Activated B cell treated with CpG ODN at 0.5 μM for 24 hours (primary cell): Measurements from ENCODE around the gene ANGEL1. TPM values are rescaled to one million over a fixed set of nuclear protein-coding genes. Genes with fewer than 3 reads are reported as not detected.

Experiments
- ATAC-seq: fragments of 200-7000 bp; cut with Tn5 transposase; one replicate; pipeline ENCODE4 v1.10.0; 2021; ENCODE audit warnings: low read depth, mild to moderate bottlenecking, moderate library complexity
- CTCF ChIA-PET: fragments of 350-600 bp; sonication (Branson Sonifier 250); formaldehyde crosslinking; loops from one replicate; lab custom pipeline; 2021; ENCODE audit warnings: antibody characterized with exemption; lab: Charles Lee
- POLR2A ChIA-PET: fragments of 350-600 bp; sonication (Branson Sonifier 250); formaldehyde crosslinking; loops from one replicate; lab custom pipeline; 2021; ENCODE audit warnings: antibody characterized with exemption; lab: Charles Lee
- DNase-seq: peaks from one replicate; pipeline ENCODE4 v3.0.0; 2022
- H3K27ac Mint-ChIP-seq: one replicate; pipeline ENCODE4 v1.8.0; 2020; ENCODE audit warnings: mixed read lengths
- H3K27me3 Mint-ChIP-seq: one replicate; pipeline ENCODE4 v1.8.0; 2021; ENCODE audit warnings: mixed read lengths
- H3K36me3 Mint-ChIP-seq: one replicate; pipeline ENCODE4 v1.8.0; 2021; ENCODE audit warnings: low read depth, mixed read lengths
- H3K4me1 Mint-ChIP-seq: one replicate; pipeline ENCODE4 v1.8.0; 2021; ENCODE audit warnings: mixed read lengths
- H3K4me3 Mint-ChIP-seq: one replicate; pipeline ENCODE4 v1.8.0; 2020; ENCODE audit warnings: mild to moderate bottlenecking, mixed read lengths
- H3K9me3 Mint-ChIP-seq: one replicate; pipeline ENCODE4 v1.8.0; 2020; ENCODE audit warnings: mixed read lengths
- CTCF ChIP-seq: fragments of 200-600 bp; IDR thresholded peaks from one replicate; pipeline ENCODE4 v1.8.0; 2022; ENCODE audit warnings: antibody characterized with exemption, mild to moderate bottlenecking
- intact Hi-C: fragments of 100-400 bp; cut with micrococcal nuclease; formaldehyde crosslinking; loops from one replicate; pipeline ENCODE4 v1.15.1; 2024
- total RNA-seq: library from RNA; stranded (reverse); gene quantifications from 2 replicates; pipeline ENCODE4 v1.2.3, GENCODE V29; 2022

Gene ANGEL1
- total RNA-seq, 1 donor from 2014 or later: 17.9 TPM

- intact Hi-C loops: no loop called here
- ChIA-PET POLR2A (no interaction called here), CTCF (no interaction called here)
- DNase-seq: no peak
- Mint-ChIP-seq H3K27ac (no peak overlapping the region), H3K9me3 (no peaks in the 10 kb centered on the region), H3K27me3 (no peaks in the 10 kb centered on the region), H3K36me3 (peaks cover 19% of the 10 kb centered on the region), H3K4me3 (no peak overlapping the region), H3K4me1 (no peaks in the 10 kb centered on the region)
- no peak for ATAC-seq
- no peak for TF ChIP-seq CTCF
These were observed 34.0 kb downstream of the ANGEL1 start for GRCh38 chr14:76778546-76779215.

GRCh38 chr14:76777721-76778120, 35.0 kb downstream of the ANGEL1 start:
- Mint-ChIP-seq H3K27me3 (no peaks in the 10 kb centered on the region), H3K4me3 (no peak overlapping the region), H3K4me1 (no peaks in the 10 kb centered on the region), H3K36me3 (peaks cover 11% of the 10 kb centered on the region), H3K9me3 (no peaks in the 10 kb centered on the region), H3K27ac (no peak overlapping the region)
- TF ChIP-seq CTCF: no peak
- POLR2A ChIA-PET: no interaction called here
- ATAC-seq: no peak
- CTCF ChIA-PET: interaction anchor here (1.2 kb wide), 1 partner anchor 66 kb away, joined by 3 read pairs; no protein-coding TSS in a partner anchor
- DNase-seq: no peak
- intact Hi-C loops: no loop called here

- ATAC-seq (no peak), DNase-seq (no peak)
- no peak overlapping the region for H3K27ac Mint-ChIP-seq
- intact Hi-C loops: no loop called here
- H3K4me3 Mint-ChIP-seq: no peak overlapping the region
- peaks cover 6% of the 10 kb centered on the region for H3K27me3 Mint-ChIP-seq
- ChIA-PET CTCF (interaction anchor here (1.2 kb wide), 1 partner anchor 65 kb away, joined by 3 read pairs; no protein-coding TSS in a partner anchor), POLR2A (no interaction called here)
- H3K36me3 Mint-ChIP-seq: peaks cover 4% of the 10 kb centered on the region
- no peak for TF ChIP-seq CTCF
- H3K4me1 Mint-ChIP-seq: no peaks in the 10 kb centered on the region
- H3K9me3 Mint-ChIP-seq: no peaks in the 10 kb centered on the region
These were observed 36.0 kb downstream of the ANGEL1 start for GRCh38 chr14:76776428-76777251.

- H3K4me1 Mint-ChIP-seq: no peaks in the 10 kb centered on the region
- ChIA-PET POLR2A (no interaction called here), CTCF (no interaction called here)
- TF ChIP-seq CTCF: no peak
- DNase-seq (no peak), ATAC-seq (no peak)
- H3K27ac Mint-ChIP-seq: no peak overlapping the region
- no peak overlapping the region for H3K4me3 Mint-ChIP-seq
- intact Hi-C loops: no loop called here
- no peaks in the 10 kb centered on the region for H3K9me3 Mint-ChIP-seq
- peaks cover 10% of the 10 kb centered on the region for H3K27me3 Mint-ChIP-seq
- peaks cover 4% of the 10 kb centered on the region for H3K36me3 Mint-ChIP-seq
These were observed 36.8 kb downstream of the ANGEL1 start for GRCh38 chr14:76775695-76776427.
